OCI-LY7 (cell line): ENCODE results near the gene FOXA2.

Experiments used
- EZH2phosphoT487 ChIP-seq: fragments of 200-600 bp; sonication (generic); IDR thresholded peaks from 2 replicates; pipeline ENCODE4 v1.6.1; 2018; ENCODE audit warnings: low read depth, borderline replicate concordance, mild to moderate bottlenecking, mixed run types, antibody characterized with exemption, low read length, moderate library complexity, mixed read lengths
- TF ChIP-seq, protein P1 (sequence below): fragments of 200-600 bp; sonication (generic); conservative IDR thresholded peaks from 2 replicates; pipeline ENCODE4 v1.5.1; 2014; ENCODE audit warnings: mild to moderate bottlenecking, antibody characterized with exemption, low read length, moderate library complexity, mixed read lengths

DNA sequence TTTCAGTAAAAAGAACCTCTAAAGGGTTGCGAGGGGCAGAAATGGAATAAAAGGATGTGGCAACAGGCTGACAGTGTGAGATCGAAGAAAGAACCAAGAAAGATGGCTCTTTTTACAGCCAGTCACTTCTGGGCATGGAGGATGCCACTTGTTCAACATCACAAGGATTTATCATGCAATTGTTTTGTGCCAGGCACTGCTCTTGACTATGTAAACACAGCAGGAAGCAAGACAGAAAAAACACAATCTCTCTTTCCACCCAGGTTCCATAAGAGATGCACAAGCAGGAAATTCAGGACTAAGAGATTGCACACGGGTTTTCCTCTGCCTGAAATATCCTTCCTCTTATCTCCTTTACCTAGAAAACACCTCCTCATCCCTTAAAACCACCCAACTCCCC is 38.0 kb downstream of the FOXA2 start:
- TF ChIP-seq, protein P1, sequence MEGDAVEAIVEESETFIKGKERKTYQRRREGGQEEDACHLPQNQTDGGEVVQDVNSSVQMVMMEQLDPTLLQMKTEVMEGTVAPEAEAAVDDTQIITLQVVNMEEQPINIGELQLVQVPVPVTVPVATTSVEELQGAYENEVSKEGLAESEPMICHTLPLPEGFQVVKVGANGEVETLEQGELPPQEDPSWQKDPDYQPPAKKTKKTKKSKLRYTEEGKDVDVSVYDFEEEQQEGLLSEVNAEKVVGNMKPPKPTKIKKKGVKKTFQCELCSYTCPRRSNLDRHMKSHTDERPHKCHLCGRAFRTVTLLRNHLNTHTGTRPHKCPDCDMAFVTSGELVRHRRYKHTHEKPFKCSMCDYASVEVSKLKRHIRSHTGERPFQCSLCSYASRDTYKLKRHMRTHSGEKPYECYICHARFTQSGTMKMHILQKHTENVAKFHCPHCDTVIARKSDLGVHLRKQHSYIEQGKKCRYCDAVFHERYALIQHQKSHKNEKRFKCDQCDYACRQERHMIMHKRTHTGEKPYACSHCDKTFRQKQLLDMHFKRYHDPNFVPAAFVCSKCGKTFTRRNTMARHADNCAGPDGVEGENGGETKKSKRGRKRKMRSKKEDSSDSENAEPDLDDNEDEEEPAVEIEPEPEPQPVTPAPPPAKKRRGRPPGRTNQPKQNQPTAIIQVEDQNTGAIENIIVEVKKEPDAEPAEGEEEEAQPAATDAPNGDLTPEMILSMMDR: no peak
- TF ChIP-seq EZH2phosphoT487: no peak
